Activated gamma-delta T cell treated with Interleukin-2 at 50 U/mL for 16 hours (primary cell): ENCODE results near the gene MANBA.
"Not testable (repeated sequence)": the region's sequence is repeated elsewhere in the genome, so short reads cannot be mapped to it uniquely, and the experiment has no call there.

Experiments
- DNase-seq: peaks from one replicate; pipeline ENCODE4 v3.0.0-alpha.2; 2020

MANBA gene

GRCh38 chr4:102667001-102667400, 93.8 kb downstream of the MANBA start:
- DNase-seq: no peak

DNA sequence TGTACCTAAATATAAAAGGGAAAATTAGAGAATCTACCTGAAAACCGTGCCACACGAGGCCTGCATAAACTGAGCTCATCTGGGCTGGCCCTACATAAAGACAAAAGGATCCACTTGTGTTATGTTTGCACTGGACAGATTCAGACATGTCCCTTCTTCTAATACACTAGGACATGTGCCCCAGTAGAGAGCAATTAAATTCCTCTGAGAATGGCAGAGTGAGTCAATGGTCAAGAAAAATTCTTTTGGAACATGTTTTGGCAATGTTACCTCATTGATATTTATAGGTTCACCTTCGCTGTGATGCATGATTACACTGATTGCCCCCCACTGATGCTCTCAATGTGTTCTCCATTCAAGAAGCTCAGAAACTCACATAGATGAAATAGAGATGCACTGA, 95.2 kb downstream of the MANBA start:
- DNase-seq: no peak

DNA sequence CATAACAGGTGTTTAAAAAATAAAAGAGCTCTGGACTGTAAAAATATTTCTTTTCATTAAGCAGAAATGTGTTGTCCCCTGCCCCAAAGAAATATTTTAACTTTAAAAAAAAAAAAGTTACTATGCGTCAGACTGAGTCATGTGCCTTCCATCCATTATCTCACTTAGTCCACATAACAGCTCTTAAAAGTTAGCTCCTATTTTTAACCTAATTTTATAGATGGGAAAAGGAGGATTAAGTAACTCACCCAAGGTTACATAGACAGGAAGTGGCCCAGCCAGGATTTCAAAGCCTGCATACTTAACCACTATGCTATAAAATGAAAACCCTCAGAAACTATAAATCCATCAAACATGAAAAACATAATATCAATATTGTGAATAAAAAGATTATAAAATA, 97.7 kb downstream of the MANBA start:
- DNase-seq: no peak

- DNase-seq: no peak
These were observed 103.6 kb downstream of the MANBA start for GRCh38 chr4:102657206-102657605.

DNA sequence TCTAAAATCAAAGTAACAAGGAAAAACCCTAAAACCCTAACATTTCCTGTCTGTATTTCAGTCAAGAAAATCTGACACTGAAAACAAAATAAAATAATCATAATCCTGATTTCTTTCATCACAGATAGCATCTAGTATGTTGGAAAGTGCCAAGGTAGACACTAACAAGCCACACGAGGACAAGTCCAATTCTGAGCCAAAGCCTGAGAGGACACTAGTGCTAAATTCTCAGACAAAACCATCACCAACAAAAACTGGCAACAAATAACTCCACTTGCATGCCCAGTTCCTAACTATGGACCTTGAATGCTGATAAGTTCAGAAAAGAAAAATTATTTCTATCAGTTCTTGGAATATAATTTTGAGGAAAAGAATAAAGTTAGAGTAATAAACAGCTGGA, 113.7 kb downstream of the MANBA start:
- no peak for DNase-seq

GRCh38 chr4:102642631-102643298, 118.0 kb downstream of the MANBA start:
- DNase-seq: no peak

DNA sequence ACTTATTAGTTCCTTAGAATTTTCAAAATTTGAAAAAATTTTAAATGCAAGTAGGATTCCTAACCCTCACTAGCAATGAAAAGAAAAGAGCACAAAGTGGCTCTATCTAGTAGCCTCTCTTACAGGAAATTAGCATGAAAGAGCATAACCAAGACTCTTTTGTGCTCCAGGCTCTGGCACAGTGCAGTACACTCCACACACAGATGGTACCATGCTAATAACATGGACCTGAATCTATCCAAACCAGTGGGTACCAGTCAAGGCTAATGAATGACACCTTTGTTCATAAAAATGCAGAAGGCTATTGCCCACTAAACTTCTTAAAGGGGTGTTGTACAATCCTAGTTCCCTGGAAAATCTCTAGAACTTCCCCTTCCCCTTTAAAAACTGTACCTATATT, 119.0 kb downstream of the MANBA start:
- no peak for DNase-seq

DNA sequence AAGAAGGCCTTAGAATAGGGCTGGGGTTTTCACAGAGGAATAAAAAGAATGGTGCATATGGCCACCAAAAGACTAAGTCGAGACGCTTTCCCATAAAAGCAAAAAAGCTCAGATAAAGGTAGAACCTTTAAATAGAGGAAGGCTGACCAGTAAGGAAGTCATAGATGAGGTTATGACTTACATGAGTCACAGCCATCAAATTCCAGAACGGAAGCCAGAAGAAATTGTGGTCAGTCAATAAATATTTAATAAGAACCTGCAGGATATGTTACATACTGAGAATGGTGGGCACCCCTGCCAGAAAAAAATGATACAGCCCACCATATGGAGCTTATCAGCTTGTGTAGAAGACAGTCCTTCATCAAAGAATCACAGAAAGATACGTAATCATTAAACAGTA, 120.1 kb downstream of the MANBA start:
- DNase-seq: no peak

GRCh38 chr4:102639598-102639997, 121.2 kb downstream of the MANBA start:
- DNase-seq: no peak

DNA sequence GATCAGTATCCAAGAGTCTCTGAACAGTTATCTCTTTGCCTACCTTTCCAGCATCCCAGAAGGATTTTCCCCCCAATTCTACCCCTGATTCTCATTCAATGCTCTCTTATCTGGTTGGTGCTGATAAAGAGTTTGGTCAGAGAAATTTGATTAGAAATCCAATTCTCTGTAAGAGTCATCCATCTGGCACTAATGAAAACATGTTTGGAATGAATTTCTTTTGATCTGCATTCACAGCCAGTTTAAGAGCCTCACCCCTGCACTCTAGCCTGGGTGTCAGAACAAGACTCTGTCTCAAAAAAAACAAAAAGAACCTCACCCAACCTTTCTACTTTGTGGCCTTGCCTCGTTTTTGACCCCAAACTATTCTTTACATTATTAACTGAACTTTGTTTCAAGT, 122.1 kb downstream of the MANBA start:
- no peak for DNase-seq

GRCh38 chr4:102637391-102637790, 123.4 kb downstream of the MANBA start:
- DNase-seq: no peak

- DNase-seq: no peak
These were observed 127.7 kb downstream of the MANBA start for GRCh38 chr4:102633100-102633499.

DNA sequence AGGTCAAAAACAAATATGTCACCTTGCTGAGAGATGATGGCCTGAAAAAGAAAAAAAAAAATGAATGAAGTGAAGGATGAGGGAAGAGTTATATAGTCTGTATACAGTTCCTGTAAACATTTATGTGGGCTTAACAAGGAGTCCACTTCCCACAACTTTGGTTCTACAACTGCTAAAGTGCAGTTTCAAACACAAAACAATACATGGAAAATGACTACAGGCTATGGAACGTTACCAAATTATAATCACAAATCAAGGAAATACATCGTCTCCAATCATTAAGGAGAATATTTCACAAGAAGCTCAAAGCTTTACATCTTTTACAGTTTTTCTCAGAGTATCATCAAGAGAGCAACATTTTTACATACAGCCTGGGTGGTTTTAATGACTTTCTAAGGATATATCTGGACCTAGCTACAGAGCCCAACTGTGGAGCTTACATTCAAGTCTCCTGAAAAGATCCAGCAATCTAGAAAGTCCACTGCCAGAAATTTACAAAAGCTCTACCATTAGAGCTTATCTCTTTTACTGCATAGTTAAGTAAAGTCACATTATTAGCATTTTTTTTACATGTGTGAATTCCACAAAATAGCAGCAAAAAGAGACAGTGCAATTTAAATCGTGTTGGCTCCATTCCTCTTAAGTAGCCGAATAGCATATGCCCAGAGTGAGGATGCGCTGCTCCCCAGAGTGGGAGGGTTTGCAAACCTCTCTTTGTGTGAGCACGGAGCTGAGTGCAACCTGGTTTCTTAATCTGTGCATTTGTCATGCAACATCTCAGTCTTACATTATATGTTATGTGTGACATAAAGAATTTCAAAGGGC, 128.3 kb downstream of the MANBA start:
- DNase-seq: no peak

DNA sequence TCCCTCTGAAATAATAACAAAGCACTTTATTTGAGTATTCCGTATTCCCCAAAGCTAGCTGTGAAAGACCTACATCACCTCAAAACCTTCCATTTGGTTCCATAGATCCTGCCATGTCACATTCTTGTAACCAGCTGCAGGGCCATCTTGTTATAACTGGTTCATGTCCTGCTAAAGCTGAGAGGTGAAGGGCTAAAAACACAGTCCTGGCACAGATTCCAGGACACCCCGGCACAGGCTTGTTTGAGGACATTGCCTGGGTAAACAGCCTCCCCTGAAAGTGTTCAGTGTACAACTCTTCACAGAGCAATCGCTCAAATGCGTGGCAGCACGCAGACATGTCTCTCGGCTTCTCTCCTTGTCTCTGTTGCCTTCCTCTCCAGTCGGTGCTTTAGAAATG, 129.2 kb downstream of the MANBA start:
- no peak for DNase-seq

DNA sequence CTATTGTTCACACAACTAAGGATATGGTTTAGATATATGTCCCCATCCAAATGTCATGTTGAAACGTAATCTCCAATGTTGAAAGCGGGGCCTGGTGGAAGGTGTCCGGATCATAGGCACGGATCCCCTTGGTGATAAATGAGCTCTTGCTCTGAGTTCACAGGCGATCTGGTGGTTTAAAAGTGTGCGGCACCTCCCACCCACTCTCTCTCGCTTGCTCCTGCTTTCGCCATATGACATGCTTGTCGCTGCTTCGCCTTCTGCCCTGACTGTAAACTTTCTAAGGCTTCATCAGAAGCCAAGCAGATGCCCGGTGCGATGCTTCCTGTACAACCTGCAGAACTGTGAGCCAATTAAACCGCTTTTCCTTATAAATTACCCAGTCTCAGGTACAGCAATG, 131.1 kb downstream of the MANBA start:
- no peak for DNase-seq

- DNase-seq: no peak
These were observed 132.8 kb downstream of the MANBA start for GRCh38 chr4:102627831-102628523.

DNA sequence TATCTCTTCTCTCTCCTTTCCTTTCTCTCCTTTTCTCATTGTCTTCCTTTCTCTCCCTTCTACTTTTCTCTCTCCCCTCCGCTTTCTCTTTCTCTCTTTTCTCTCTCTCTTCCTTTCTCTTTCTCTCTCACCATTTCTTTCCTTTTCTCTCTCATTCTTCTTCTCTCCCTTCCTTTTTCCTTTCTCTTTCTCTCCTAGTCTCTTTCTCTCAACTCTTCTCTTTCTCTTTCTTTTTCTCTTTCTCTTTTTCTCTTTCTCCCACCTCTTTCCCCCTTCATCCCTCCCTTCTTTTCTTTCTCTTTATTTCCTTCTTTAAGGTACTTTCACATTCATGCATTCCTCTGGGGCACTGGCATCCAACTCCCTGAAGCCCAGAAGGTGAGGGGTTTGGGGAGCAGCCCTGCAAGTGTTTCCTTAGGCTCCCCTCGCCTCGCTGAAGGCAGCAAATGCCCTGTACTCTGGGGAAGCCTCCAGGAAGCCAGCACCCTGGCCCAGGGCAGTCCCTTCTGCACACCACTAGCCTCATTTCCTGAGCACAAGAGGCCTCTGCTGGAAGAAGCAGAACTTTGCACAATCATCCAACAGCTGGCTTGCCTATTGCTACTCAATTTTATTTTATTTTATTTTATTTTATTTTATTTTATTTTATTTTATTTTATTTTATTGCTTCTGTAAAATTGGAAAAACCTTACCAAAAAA, 135.4 kb downstream of the MANBA start:
- peak; percentile 65 for DNase-seq

GRCh38 chr4:102624505-102624904, 136.3 kb downstream of the MANBA start:
- DNase-seq: no peak

DNA sequence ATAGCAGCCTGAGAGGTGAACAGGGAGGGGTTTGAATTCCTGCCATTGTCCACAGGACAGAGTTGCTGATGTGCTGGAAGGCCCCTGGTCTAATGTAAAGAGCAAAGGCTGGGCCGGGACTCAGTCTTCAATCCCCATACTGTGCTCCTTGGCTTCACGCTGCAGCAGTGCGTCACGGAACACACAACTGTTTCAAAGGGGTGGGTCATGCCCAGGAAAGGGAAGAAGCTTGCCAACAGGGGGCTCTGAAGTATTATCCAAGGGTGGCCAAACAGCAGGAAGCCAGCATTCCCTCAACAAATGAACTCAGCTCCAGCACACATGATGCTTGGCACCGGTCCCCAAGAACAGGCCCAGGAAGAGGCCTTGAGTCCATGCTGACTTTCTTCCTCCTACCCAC, 137.1 kb downstream of the MANBA start:
- DNase-seq: no peak

- DNase-seq: no peak
These were observed 139.9 kb downstream of the MANBA start for GRCh38 chr4:102620697-102621497.

DNA sequence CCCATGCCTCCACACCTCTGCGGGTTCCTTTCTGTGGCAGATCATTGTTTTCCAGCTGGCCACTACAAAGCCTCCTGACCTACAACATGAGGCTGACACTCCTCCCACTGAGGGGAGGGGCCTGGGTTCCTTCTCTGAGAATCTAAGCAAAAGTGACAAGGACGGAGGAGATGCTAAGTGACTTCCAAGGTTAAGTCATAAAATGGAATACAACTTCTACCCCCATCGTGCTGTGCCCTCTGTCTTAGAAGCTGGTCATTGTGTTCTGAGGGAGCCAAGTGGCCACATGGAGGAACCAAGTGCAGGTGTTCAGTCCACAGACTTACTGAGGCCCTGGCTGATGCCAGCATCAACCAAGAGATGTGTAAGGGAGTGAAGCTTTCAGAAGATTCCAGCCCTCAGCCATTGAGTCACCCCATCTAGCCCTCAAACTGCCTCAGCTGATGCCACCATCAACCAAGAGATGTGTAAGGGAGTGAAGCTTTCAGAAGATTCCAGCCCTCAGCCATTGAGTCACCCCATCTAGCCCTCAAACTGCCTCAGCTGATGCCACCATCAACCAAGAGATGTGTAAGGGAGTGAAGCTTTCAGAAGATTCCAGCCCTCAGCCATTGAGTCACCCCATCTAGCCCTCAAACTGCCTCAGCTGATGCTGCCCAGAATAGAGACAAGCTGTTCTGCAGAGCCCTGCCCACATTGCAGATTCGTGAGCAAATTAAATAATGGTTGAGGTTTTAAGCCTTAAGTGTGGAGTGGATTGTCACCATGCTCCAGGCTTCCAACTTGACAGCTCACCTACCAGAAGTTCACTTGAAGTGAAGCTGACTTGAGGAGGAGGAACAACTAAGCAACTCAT, 140.8 kb downstream of the MANBA start:
- DNase-seq: not testable (repeated sequence)
